Mesenchymal stem cell (in vitro differentiated cells and primary cell): ENCODE results near the gene LRRC10.

ENCODE experiments used
- DNase-seq: peaks from one replicate; pipeline ENCODE4 v3.0.0-alpha.2; 2013
- H2AFZ ChIP-seq: one replicate; pipeline ENCODE4 v1.6.1; 2013; ENCODE audit warnings: low read depth, mild to moderate bottlenecking, control low read depth, inconsistent platforms, low read length, moderate library complexity
- H2AK5ac ChIP-seq: 2 replicates; pipeline ENCODE4 v1.6.1; 2013; ENCODE audit warnings: low read length, moderate library complexity, mild to moderate bottlenecking, inconsistent platforms; ENCODE audit not compliant: severe bottlenecking
- H2BK120ac ChIP-seq: one replicate; pipeline ENCODE4 v1.6.1; 2013; ENCODE audit warnings: low read depth, mild to moderate bottlenecking, inconsistent platforms, low read length, moderate library complexity
- H2BK12ac ChIP-seq, 2 experiments: one replicate each; pipeline ENCODE4 v1.6.1; 2013; ENCODE audit warnings: inconsistent platforms in 2 of 2, low read length in 2 of 2, mild to moderate bottlenecking in 2 of 2, moderate library complexity in 2 of 2, control low read depth in 1 of 2
- H2BK15ac ChIP-seq: one replicate; pipeline ENCODE4 v1.6.1; 2013; ENCODE audit warnings: mild to moderate bottlenecking, low read depth, inconsistent platforms; ENCODE audit not compliant: poor library complexity, severe bottlenecking
- H2BK5ac ChIP-seq: 2 replicates; pipeline ENCODE4 v1.6.1; 2013; ENCODE audit warnings: low read depth, mild to moderate bottlenecking, low read length, control low read depth, inconsistent platforms; ENCODE audit not compliant: poor library complexity, severe bottlenecking
- H3K14ac ChIP-seq, 2 experiments: one replicate each; pipeline ENCODE4 v1.6.1; 2013; ENCODE audit warnings: inconsistent platforms in 2 of 2, low read length in 2 of 2, control low read depth in 1 of 2, mild to moderate bottlenecking in 1 of 2, moderate library complexity in 1 of 2
- H3K18ac ChIP-seq, 2 experiments: one replicate each; pipeline ENCODE4 v1.6.1; 2013; ENCODE audit warnings: inconsistent platforms in 2 of 2, low read length in 2 of 2, control low read depth in 1 of 2, low read depth in 1 of 2, mild to moderate bottlenecking in 1 of 2
- H3K23ac ChIP-seq, 2 experiments: one replicate each; pipeline ENCODE4 v1.6.1; 2013; ENCODE audit warnings: inconsistent platforms in 2 of 2, low read length in 2 of 2, mild to moderate bottlenecking in 2 of 2, moderate library complexity in 2 of 2, control low read depth in 1 of 2
- H3K27ac ChIP-seq: 2 replicates; pipeline ENCODE4 v1.5.1; 2013; ENCODE audit warnings: mild to moderate bottlenecking, moderate library complexity, low read length, control low read depth, inconsistent platforms; ENCODE audit not compliant: poor library complexity, severe bottlenecking
- H3K27me3 ChIP-seq, 2 experiments: 2 replicates each; pipeline versions ENCODE4 v1.6.1 to v1.7.0; 2013; ENCODE audit warnings: low read length in 2 of 2, mild to moderate bottlenecking in 2 of 2, moderate library complexity in 2 of 2, control low read depth in 1 of 2, inconsistent platforms in 1 of 2; ENCODE audit not compliant: control insufficient read depth in 1 of 2, insufficient read depth in 1 of 2
- H3K36me3 ChIP-seq, 2 experiments: 2 replicates each; pipeline versions ENCODE4 v1.6.1 to v1.7.0; 2013; ENCODE audit warnings: low read length in 2 of 2, control low read depth in 1 of 2, inconsistent platforms in 1 of 2, low read depth in 1 of 2, mild to moderate bottlenecking in 1 of 2; ENCODE audit not compliant: insufficient read depth in 2 of 2, control insufficient read depth in 1 of 2
- H3K4ac ChIP-seq, 2 experiments: one replicate each; pipeline ENCODE4 v1.6.1; 2013; ENCODE audit warnings: inconsistent platforms in 2 of 2, low read length in 2 of 2, mild to moderate bottlenecking in 2 of 2, moderate library complexity in 2 of 2, control low read depth in 1 of 2, low read depth in 1 of 2
- H3K4me1 ChIP-seq: 2 replicates; pipeline ENCODE4 v1.6.1; 2013; ENCODE audit warnings: low read depth, low read length, control low read depth; ENCODE audit not compliant: control insufficient read depth, insufficient read depth
- H3K4me2 ChIP-seq: 2 replicates; pipeline ENCODE4 v1.6.1; 2013; ENCODE audit warnings: low read length, mild to moderate bottlenecking, inconsistent platforms; ENCODE audit not compliant: poor library complexity, severe bottlenecking
- H3K4me3 ChIP-seq, 2 experiments: 2 replicates each; pipeline versions ENCODE4 v1.5.1 to v1.7.0; 2013; ENCODE audit warnings: low read length in 2 of 2, mild to moderate bottlenecking in 2 of 2, control low read depth in 1 of 2, low read depth in 1 of 2; ENCODE audit not compliant: insufficient read depth in 1 of 2
- H3K79me1 ChIP-seq: replicated peaks from 2 replicates; pipeline ENCODE4 v1.6.1; 2013; ENCODE audit warnings: mild to moderate bottlenecking, control low read depth, low read length, inconsistent platforms; ENCODE audit not compliant: poor library complexity, severe bottlenecking
- H3K9ac ChIP-seq: 2 replicates; pipeline ENCODE4 v1.7.0; 2013; ENCODE audit warnings: mild to moderate bottlenecking, low read length, moderate library complexity
- H3K9me3 ChIP-seq: 2 replicates; pipeline ENCODE4 v1.7.0; 2013; ENCODE audit warnings: mild to moderate bottlenecking, low read length; ENCODE audit not compliant: control insufficient read depth
- H4K8ac ChIP-seq: one replicate; pipeline ENCODE4 v1.6.1; 2013; ENCODE audit warnings: inconsistent platforms, mild to moderate bottlenecking, low read length, moderate library complexity
- H4K91ac ChIP-seq: one replicate; pipeline ENCODE4 v1.6.1; 2013; ENCODE audit warnings: mild to moderate bottlenecking, low read length, inconsistent platforms
- WGBS: methylation state at CpG from one replicate; pipeline ENCODE4 v1.1.7; 2013; ENCODE audit warnings: mixed read lengths; 5-methylcytosine and 5-hydroxymethylcytosine counted together

The LRRC10 gene

DNA sequence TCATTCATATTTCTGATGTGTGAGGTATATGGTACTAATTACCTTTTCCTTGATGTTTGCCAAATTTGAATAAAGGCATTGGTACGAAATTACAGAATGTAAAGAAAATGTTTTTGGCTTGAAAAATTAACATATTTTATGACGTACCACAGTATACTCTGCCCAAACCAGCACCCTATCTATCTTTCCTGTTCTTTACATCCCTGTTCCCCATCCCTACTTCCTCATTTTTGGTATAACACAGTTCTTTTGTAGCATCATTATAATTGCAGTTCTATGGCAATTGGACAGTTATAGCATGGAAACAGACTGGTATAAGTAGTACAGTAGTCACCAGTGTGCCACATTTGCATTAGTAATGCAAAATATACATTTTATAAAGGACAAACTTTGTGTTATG is 32.4 kb downstream of the LRRC10 start:
- H2BK120ac ChIP-seq: no peak overlapping the region
- no peak overlapping the region for H3K18ac ChIP-seq
- H3K23ac ChIP-seq: no peak overlapping the region
- H4K91ac ChIP-seq: no peak overlapping the region
- H3K9ac ChIP-seq: no peak overlapping the region
- H3K9me3 ChIP-seq: no peaks in the 10 kb centered on the region
- no peaks in the 10 kb centered on the region for H3K27me3 ChIP-seq
- no peak overlapping the region for H4K8ac ChIP-seq
- peaks cover 7 to 41% of the 10 kb centered on the region in 2 experiments for H3K36me3 ChIP-seq
- H2AFZ ChIP-seq: no peak overlapping the region
- H3K79me1 ChIP-seq: peaks cover 6% of the 10 kb centered on the region
- no peak overlapping the region for H3K4ac ChIP-seq
- no peak overlapping the region for H3K4me2 ChIP-seq
- no peak overlapping the region for H2BK12ac ChIP-seq
- H3K4me3 ChIP-seq: no peak overlapping the region
- no peak overlapping the region for H2BK5ac ChIP-seq
- no peak overlapping the region for H2AK5ac ChIP-seq
- no peak overlapping the region for H2BK15ac ChIP-seq
- no peak for DNase-seq
- H3K14ac ChIP-seq: no peak overlapping the region
- WGBS: 100% methylated on average over 1 of the region's 2 CpGs
- no peak overlapping the region for H3K27ac ChIP-seq
- no peaks in the 10 kb centered on the region for H3K4me1 ChIP-seq

DNA sequence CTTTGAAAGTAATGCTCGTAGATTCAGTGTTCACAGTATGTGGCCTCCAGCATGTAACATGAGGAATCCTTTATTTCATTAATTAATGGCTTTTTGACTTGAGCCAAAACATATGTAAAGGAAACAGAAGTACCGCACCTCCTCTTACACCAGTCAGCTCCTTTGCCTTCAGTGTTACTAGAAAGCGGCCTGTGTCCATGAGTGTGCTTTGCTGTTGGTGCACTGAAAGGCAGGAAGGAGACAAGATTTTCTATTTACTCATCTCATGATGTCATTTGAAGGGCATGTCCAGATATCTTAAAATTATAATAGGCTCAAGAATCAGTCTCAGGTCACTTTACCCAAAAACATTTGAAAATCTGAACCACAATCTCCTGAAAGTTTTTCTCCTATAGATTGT is 35.4 kb downstream of the LRRC10 start:
- Histone ChIP-seq H3K9me3 (no peaks in the 10 kb centered on the region), H3K4ac (no peak overlapping the region), H4K8ac (no peak overlapping the region), H3K9ac (no peak overlapping the region), H3K4me1 (no peaks in the 10 kb centered on the region), H3K36me3 (peaks cover 15 to 65% of the 10 kb centered on the region in 2 experiments), H3K27ac (no peak overlapping the region), H2BK120ac (no peak overlapping the region), H4K91ac (no peak overlapping the region), H2BK12ac (no peak overlapping the region), H2BK15ac (no peak overlapping the region), H2BK5ac (no peak overlapping the region), H3K27me3 (no peaks in the 10 kb centered on the region), H3K23ac (no peak overlapping the region), H3K4me3 (no peak overlapping the region), H3K4me2 (no peak overlapping the region), H3K18ac (no peak overlapping the region), H2AFZ (no peak overlapping the region), H3K14ac (no peak overlapping the region), H2AK5ac (no peak overlapping the region), H3K79me1 (peaks cover 7% of the 10 kb centered on the region)
- DNase-seq: no peak
- WGBS: 100% methylated on average over 2 of the region's 3 CpGs

DNA sequence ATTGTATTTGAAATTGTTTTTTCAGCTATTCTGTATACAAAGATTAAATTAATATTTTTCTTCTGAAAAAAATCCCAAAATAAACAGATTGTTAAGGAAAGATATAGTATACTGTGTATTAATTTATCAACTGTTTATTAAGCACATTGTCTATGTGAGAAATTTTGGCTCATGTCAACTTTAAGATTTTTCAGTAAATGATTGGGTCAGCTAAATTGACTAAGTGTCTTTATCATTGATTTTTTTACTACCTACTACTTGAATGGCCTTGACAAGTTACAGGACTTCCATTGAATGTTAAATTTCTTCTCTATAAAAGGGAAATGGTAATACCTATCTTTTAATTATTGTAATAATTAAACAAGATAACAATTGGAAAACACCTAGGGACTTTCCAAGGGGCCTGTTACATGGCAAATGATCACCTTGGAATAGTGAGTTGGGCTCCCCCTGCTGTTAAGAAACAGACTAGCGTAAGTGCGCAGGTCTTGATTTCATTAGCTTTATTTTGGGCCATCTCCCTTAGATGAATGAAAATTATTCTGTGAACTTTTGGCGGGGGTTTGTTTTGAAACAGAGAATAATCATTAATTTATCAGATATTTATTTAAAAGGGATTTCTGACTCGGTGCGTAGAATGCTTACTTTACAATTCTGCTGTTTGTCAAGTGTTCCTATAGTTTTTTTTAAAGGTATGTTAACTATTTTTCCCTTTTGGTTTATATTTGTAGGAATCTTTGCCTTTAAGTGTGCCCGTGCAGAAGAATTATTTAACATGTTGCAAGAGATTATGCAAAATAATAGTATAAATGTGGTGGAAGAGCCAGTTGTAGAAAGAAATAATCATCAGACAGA is 39.9 kb downstream of the LRRC10 start:
- peak; percentile 74 for DNase-seq
- WGBS: 50% methylated on average over 4 of the region's 6 CpGs
- no peak overlapping the region for H4K8ac ChIP-seq
- H3K23ac ChIP-seq: no peak overlapping the region
- no peak overlapping the region for H2BK12ac ChIP-seq
- no peak overlapping the region for H3K4ac ChIP-seq
- no peak overlapping the region for H2AFZ ChIP-seq
- no peak overlapping the region for H2BK5ac ChIP-seq
- no peaks in the 10 kb centered on the region for H3K27me3 ChIP-seq
- H3K9ac ChIP-seq: no peak overlapping the region
- no peak overlapping the region for H3K18ac ChIP-seq
- no peaks in the 10 kb centered on the region for H3K9me3 ChIP-seq
- H3K14ac ChIP-seq: no peak overlapping the region
- H3K27ac ChIP-seq: no peak overlapping the region
- H3K4me3 ChIP-seq: no peak overlapping the region
- no peak overlapping the region for H3K4me2 ChIP-seq
- peaks cover 10% of the 10 kb centered on the region for H3K79me1 ChIP-seq
- H2BK15ac ChIP-seq: no peak overlapping the region
- no peak overlapping the region for H2BK120ac ChIP-seq
- H3K36me3 ChIP-seq: peaks cover 13 to 76% of the 10 kb centered on the region in 2 experiments
- H3K4me1 ChIP-seq: peaks cover 1% of the 10 kb centered on the region
- no peak overlapping the region for H2AK5ac ChIP-seq
- no peak overlapping the region for H4K91ac ChIP-seq

DNA sequence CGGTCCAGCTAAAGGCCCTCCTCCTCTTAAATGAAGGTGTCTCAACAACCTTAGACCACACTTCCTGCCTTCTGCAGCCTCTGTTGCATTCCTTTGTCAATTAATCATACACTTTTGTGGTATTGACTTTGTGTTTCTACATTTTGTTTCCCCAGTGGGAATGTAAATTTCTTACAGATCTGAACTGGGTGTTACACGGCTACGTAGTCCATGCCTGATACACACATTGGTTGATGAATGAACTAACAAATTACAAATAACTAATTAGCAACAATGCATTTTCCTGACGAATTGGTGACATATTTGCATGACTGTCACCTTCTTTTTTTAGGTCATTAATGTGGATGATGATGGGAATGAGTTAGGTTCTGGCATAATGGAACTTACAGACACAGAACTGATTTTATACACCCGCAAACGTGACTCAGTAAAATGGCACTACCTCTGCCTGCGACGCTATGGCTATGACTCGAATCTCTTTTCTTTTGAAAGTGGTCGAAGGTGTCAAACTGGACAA is 40.6 kb downstream of the LRRC10 start:
- 91% methylated on average over 8 of the region's 10 CpGs for WGBS
- H2AK5ac ChIP-seq: no peak overlapping the region

More for the DNA sequence above, 40.6 kb downstream of the LRRC10 start:
- H3K36me3 ChIP-seq: peaks cover 13 to 74% of the 10 kb centered on the region in 2 experiments
- no peak overlapping the region for H2BK120ac ChIP-seq
- H3K27ac ChIP-seq: peak overlapping the region; percentile 5
- peaks cover 1% of the 10 kb centered on the region for H3K4me1 ChIP-seq
- H3K9ac ChIP-seq: peak overlapping the region; percentile 3
- H2AFZ ChIP-seq: no peak overlapping the region
- H3K9me3 ChIP-seq: no peaks in the 10 kb centered on the region
- H3K27me3 ChIP-seq: no peaks in the 10 kb centered on the region
- no peak overlapping the region for H3K4me2 ChIP-seq
- no peak overlapping the region for H3K14ac ChIP-seq
- no peak overlapping the region for H3K4me3 ChIP-seq
- no peak overlapping the region for H3K18ac ChIP-seq
- H2BK5ac ChIP-seq: no peak overlapping the region
- no peak overlapping the region for H4K8ac ChIP-seq
- peaks cover 10% of the 10 kb centered on the region for H3K79me1 ChIP-seq
- DNase-seq: no peak
- H3K4ac ChIP-seq: no peak overlapping the region
- H3K23ac ChIP-seq: no peak overlapping the region
- H2BK12ac ChIP-seq: no peak overlapping the region
- no peak overlapping the region for H2BK15ac ChIP-seq
- H4K91ac ChIP-seq: no peak overlapping the region
